KMS-11 (cell line): Measurements from ENCODE around the gene IFNL1.
"Not testable (repeated sequence)": the region's sequence is repeated elsewhere in the genome, so short reads cannot be mapped to it uniquely, and the experiment has no call there.

Source experiments
- H2AFZ ChIP-seq: fragments of 200-600 bp; sonication (generic); 2 replicates; pipeline ENCODE4 v1.6.1; 2016; ENCODE audit warnings: antibody characterized with exemption, mixed run types, low read depth
- H3K27ac ChIP-seq: fragments of 200-600 bp; sonication (generic); 2 replicates; pipeline ENCODE4 v1.6.1; 2016; ENCODE audit warnings: mild to moderate bottlenecking, mixed run types
- H3K27me3 ChIP-seq: fragments of 200-600 bp; sonication (generic); 2 replicates; pipeline ENCODE4 v1.6.1; 2017; ENCODE audit warnings: mild to moderate bottlenecking, low read depth, mixed run types, moderate library complexity; ENCODE audit not compliant: insufficient read depth
- H3K36me3 ChIP-seq: fragments of 200-600 bp; sonication (generic); 2 replicates; pipeline ENCODE4 v1.6.1; 2017; ENCODE audit warnings: mild to moderate bottlenecking, mixed run types; ENCODE audit not compliant: insufficient read depth
- H3K4me1 ChIP-seq: fragments of 200-600 bp; sonication (generic); 2 replicates; pipeline ENCODE4 v1.6.1; 2016; ENCODE audit warnings: mild to moderate bottlenecking, low read depth, mixed run types; ENCODE audit not compliant: poor library complexity, severe bottlenecking
- H3K4me2 ChIP-seq: fragments of 200-600 bp; sonication (generic); 2 replicates; pipeline ENCODE4 v1.7.0; 2016; ENCODE audit warnings: mild to moderate bottlenecking, mixed run types
- H3K4me3 ChIP-seq: fragments of 200-600 bp; sonication (generic); IDR thresholded peaks from 2 replicates; pipeline ENCODE4 v1.6.1; 2017; ENCODE audit warnings: low read depth, low read length, mixed read lengths; ENCODE audit not compliant: insufficient read depth
- H3K79me2 ChIP-seq: fragments of 200-600 bp; sonication (generic); 2 replicates; pipeline ENCODE4 v1.6.1; 2016; ENCODE audit warnings: low read depth, mixed run types; ENCODE audit not compliant: insufficient read depth
- H3K9ac ChIP-seq: fragments of 200-600 bp; sonication (generic); 2 replicates; pipeline ENCODE4 v1.6.1; 2016; ENCODE audit warnings: mild to moderate bottlenecking, mixed run types
- H4K20me1 ChIP-seq: fragments of 200-600 bp; sonication (generic); 2 replicates; pipeline ENCODE4 v1.6.1; 2016; ENCODE audit warnings: mild to moderate bottlenecking, mixed run types; ENCODE audit not compliant: insufficient read depth
- TF ChIP-seq, protein P1 (sequence below): fragments of 200-600 bp; sonication (generic); conservative IDR thresholded peaks from 2 replicates; pipeline ENCODE4 v1.6.1; 2017; ENCODE audit warnings: low read depth, mild to moderate bottlenecking, antibody characterized with exemption, low read length, moderate library complexity, mixed read lengths

IFNL1 gene

GRCh38 chr19:39336483-39336882 lies 40.3 kb downstream of the IFNL1 start:
- peaks cover 36% of the 10 kb centered on the region for H3K4me1 ChIP-seq
- no peaks in the 10 kb centered on the region for H3K27me3 ChIP-seq
- H2AFZ ChIP-seq: peak overlapping the region; percentile 58; the same call in 1 of the 2 replicates
- no peaks in the 10 kb centered on the region for H3K36me3 ChIP-seq
- H3K4me2 ChIP-seq: peak overlapping the region; percentile 69
- H3K79me2 ChIP-seq: peaks cover 25% of the 10 kb centered on the region; the same call in 1 of the 2 replicates
- H4K20me1 ChIP-seq: no peaks in the 10 kb centered on the region
- TF ChIP-seq, protein P1, sequence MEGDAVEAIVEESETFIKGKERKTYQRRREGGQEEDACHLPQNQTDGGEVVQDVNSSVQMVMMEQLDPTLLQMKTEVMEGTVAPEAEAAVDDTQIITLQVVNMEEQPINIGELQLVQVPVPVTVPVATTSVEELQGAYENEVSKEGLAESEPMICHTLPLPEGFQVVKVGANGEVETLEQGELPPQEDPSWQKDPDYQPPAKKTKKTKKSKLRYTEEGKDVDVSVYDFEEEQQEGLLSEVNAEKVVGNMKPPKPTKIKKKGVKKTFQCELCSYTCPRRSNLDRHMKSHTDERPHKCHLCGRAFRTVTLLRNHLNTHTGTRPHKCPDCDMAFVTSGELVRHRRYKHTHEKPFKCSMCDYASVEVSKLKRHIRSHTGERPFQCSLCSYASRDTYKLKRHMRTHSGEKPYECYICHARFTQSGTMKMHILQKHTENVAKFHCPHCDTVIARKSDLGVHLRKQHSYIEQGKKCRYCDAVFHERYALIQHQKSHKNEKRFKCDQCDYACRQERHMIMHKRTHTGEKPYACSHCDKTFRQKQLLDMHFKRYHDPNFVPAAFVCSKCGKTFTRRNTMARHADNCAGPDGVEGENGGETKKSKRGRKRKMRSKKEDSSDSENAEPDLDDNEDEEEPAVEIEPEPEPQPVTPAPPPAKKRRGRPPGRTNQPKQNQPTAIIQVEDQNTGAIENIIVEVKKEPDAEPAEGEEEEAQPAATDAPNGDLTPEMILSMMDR: no peak
- no peak overlapping the region for H3K4me3 ChIP-seq
- peak overlapping the region; percentile 53; the same call in 1 of the 2 replicates for H3K27ac ChIP-seq
- no peak overlapping the region; the same call in 1 of the 2 replicates for H3K9ac ChIP-seq

DNA sequence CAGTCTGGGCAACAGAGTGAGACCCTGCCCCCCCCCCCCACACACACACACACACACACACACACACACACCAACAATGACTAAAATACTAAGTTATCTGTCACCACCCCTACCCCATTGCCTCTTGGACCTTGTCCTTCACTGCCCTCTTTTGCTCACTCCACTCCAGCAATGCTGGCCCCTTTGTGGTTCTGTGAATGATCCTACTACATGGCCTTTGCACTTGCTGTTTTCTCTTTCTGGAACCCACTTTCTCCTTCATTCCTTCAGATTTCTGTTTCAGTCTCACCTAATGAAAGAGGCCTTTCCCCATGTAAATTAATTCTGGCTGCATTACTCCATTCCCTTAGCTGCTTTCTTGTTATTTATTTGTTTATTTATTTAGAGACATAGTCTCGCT lies 43.5 kb downstream of the IFNL1 start:
- Histone ChIP-seq H3K4me1 (peaks cover 46% of the 10 kb centered on the region), H3K36me3 (no peaks in the 10 kb centered on the region), H3K9ac (no peak overlapping the region), H3K4me3 (no peak overlapping the region), H3K27ac (no peak overlapping the region), H3K27me3 (no peaks in the 10 kb centered on the region), H2AFZ (no peak overlapping the region), H3K79me2 (peaks cover 29% of the 10 kb centered on the region), H3K4me2 (no peak overlapping the region), H4K20me1 (no peaks in the 10 kb centered on the region)
- TF ChIP-seq, protein P1: no peak

DNA sequence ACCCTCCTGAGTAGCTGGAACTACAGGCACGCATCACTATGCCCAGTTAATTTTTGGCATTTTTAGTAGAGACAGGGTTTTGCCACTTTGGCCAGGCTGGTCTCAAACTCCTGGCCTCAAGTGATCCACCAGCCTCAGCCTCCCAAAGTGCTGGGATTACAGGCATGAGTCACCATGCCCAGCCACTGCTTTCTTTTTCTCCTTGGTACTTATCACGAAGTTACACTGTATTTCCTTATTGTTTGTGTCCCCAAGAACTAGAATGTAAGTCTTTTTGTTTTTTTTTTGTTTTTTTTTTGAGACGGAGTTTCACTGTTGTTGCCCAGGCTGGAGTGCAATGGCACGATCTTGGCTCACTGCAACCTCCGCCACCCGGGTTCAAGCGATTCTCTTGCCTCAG lies 43.9 kb downstream of the IFNL1 start:
- H3K79me2 ChIP-seq: peaks cover 27% of the 10 kb centered on the region
- H3K4me1 ChIP-seq: peaks cover 47% of the 10 kb centered on the region
- not testable (repeated sequence) for H3K9ac ChIP-seq, H3K36me3 ChIP-seq, H4K20me1 ChIP-seq, H3K27ac ChIP-seq, H2AFZ ChIP-seq, H3K27me3 ChIP-seq, H3K4me3 ChIP-seq
- H3K4me2 ChIP-seq: peak overlapping the region; percentile 99; the same call in 1 of the 2 replicates

- Histone ChIP-seq H4K20me1 (no peaks in the 10 kb centered on the region), H3K4me3 (no peak overlapping the region), H3K4me1 (peaks cover 51% of the 10 kb centered on the region), H3K9ac (peak overlapping the region; percentile 48; the same call in 1 of the 2 replicates), H3K36me3 (no peaks in the 10 kb centered on the region), H3K79me2 (peaks cover 35% of the 10 kb centered on the region), H3K27ac (peak overlapping the region; percentile 51), H2AFZ (peak overlapping the region; percentile 72), H3K4me2 (peak overlapping the region; percentile 99), H3K27me3 (no peaks in the 10 kb centered on the region)
- TF ChIP-seq, protein P1: no peak
Measured at GRCh38 chr19:39341129-39341718, 45.0 kb downstream of the IFNL1 start.
